Heart left ventricle (tissue), 16 donors: ENCODE results near the gene OR56A3. TPM values are rescaled to one million over a fixed set of nuclear protein-coding genes. Genes with fewer than 3 reads are reported as not detected.
A peak's percentile ranks its signal among the peaks of the same experiment; 100 is the strongest.

Source experiments
- ATAC-seq, 4 donors: fragments of 200-7000 bp; cut with Tn5 transposase; one replicate each; pipeline ENCODE4 v1.9.1; 2020 to 2022; ENCODE audit warnings: moderate library complexity in 4 of 4, mild to moderate bottlenecking in 3 of 4, moderate number of reproducible peaks in 1 of 4
- DNase-seq, 5 donors: peaks; one replicate each; pipeline ENCODE4 v3.0.0-alpha.2; 2020
- H3K27ac ChIP-seq, 12 donors: fragments of 200-600 bp; sonication (generic) in 4 of 12; one replicate each; pipeline versions ENCODE4 v1.5.0 to v1.8.0; 2016 to 2022; ENCODE audit warnings: mild to moderate bottlenecking in 2 of 12
- H3K27me3 ChIP-seq, 9 donors: fragments of 200-600 bp; sonication (generic) in 2 of 9; one replicate each; pipeline versions ENCODE4 v1.5.1 to v1.8.0; 2016 to 2022; ENCODE audit warnings: mild to moderate bottlenecking in 3 of 9
- H3K36me3 ChIP-seq, 9 donors: fragments of 200-600 bp; sonication (generic) in 2 of 9; one replicate each; pipeline versions ENCODE4 v1.5.0 to v1.8.0; 2018 to 2022; ENCODE audit warnings: mild to moderate bottlenecking in 2 of 9
- H3K4me1 ChIP-seq, 12 donors: fragments of 200-600 bp; sonication (generic) in 4 of 12; one replicate each; pipeline versions ENCODE4 v1.5.0 to v1.8.0; 2016 to 2022; ENCODE audit warnings: mild to moderate bottlenecking in 3 of 12
- H3K4me3 ChIP-seq, 12 donors: fragments of 200-600 bp; sonication (generic) in 4 of 12; one replicate each; pipeline versions ENCODE4 v1.5.0 to v1.8.0; 2017 to 2022; ENCODE audit warnings: mild to moderate bottlenecking in 9 of 12, moderate library complexity in 4 of 12
- H3K9me3 ChIP-seq, 12 donors: fragments of 200-600 bp; sonication (generic) in 4 of 12; one replicate each; pipeline versions ENCODE4 v1.5.0 to v1.8.0; 2016 to 2022; ENCODE audit warnings: mild to moderate bottlenecking in 1 of 12
- CTCF ChIP-seq, 12 donors: fragments of 200-600 bp; sonication (generic) in 4 of 12; IDR thresholded peaks; one replicate each; pipeline versions ENCODE4 v1.5.0 to v1.8.0; 2018 to 2022; ENCODE audit warnings: antibody characterized with exemption in 12 of 12, mild to moderate bottlenecking in 5 of 12
- POLR2A ChIP-seq, 2 donors: fragments of 450-650 bp; IDR thresholded peaks; one replicate each; pipeline ENCODE4 v1.6.1; 2017; ENCODE audit warnings: antibody characterized with exemption in 2 of 2, mild to moderate bottlenecking in 2 of 2, moderate library complexity in 2 of 2
- WGBS, 4 donors: extraction: QIAGEN DNeasy Blood & Tissue Kit in 2 of 4; methylation state at CpG; one replicate each; pipeline versions ENCODE4 v1.1.5 to v1.1.7; 2013 to 2018; 5-methylcytosine and 5-hydroxymethylcytosine counted together
- intact Hi-C, 10 donors: fragments of 100-400 bp; cut with DNase I; formaldehyde crosslinking; loops; one replicate each; pipeline versions ENCODE4 v1.11.1 to v1.14.2; 2022
- polyA plus RNA-seq, 2 donors: library from polyadenylated mRNA; stranded (reverse); fragments of 200-250 nt; gene quantifications; one replicate each; pipeline ENCODE4 v1.2.3, GENCODE V29; 2013
- total RNA-seq, 9 donors: library from RNA; depleted of rRNA in 2 of 9; stranded (reverse); fragments of >200 nt in 2 of 9; fragmentation: NEBNext Ultra II Directional in 3 of 9; extraction: Animal tissue kit (Norgen Biotek cat#: 25700) in 3 of 9; gene quantifications; one replicate each; pipeline versions ENCODE4 v1.1.0 to v1.2.4, GENCODE V29; 2016 to 2023
- donor health status: ischemic (EF 13 %, LVEDD 7.1; RV severe dilation, severe dysfunction).
- donor health status: healthy with polysubstance abuse.
- donor health status: DM: no; HTN: yes; CAD: no.
- donor health status: DM: no; HTN: no; CAD: no.
- donor health status: ischemic (EF 25% LVEDD 6.9; RV normal size, moderate dysfunction).
- donor health status: ischemic (EF 25% LVEDD 5.7; RV mildly dilated, moderate dysfunction).
- donor health status: healthy.
- donor health status: DM: yes; HTN: yes; CAD: no.
- donor health status: ischemic (EF 35%, LVEDD 5.7; RV mildly dilated, moderate dysfunction).
- donor health status: nonischemic (EF 11% LVEDD 7.7; RV severe dilation, severe dysfunction).
- donor health status: DM: yes; HTN: yes; CAD: no.
- donor health status: PGD.
- donor health status: ischemic (EF 29% LVEDD 5.4; RV normal size, mild dysfunction).
- donor health status: nonischemic (EF 23%, LVEDD 6.1; RV moderate dilation, normal function).

The OR56A3 gene
- total and polyA plus RNA-seq, 11 donors: not detected

- no peak overlapping the region for H3K4me3 ChIP-seq
- no peak for TF ChIP-seq CTCF (IDR thresholded peaks at IDR 0.05)
- no peak for TF ChIP-seq POLR2A (IDR thresholded peaks at IDR 0.05)
- peaks cover 0 to 7% (median 0%) of the 10 kb centered on the region in 12 donors for H3K9me3 ChIP-seq
- DNase-seq (no peak), ATAC-seq (no peak)
- no peaks in the 10 kb centered on the region for H3K4me1 ChIP-seq
- 91 to 94% (median 94%) methylated on average over 11 of the region's 11 CpGs for WGBS, 4 donors
- no peaks in the 10 kb centered on the region for H3K36me3 ChIP-seq
- H3K27me3 ChIP-seq: no peaks in the 10 kb centered on the region
- H3K27ac ChIP-seq: no peak overlapping the region
- intact Hi-C loops: no loop called here
Observed at GRCh38 chr11:5932671-5933070, 9.4 kb upstream of the OR56A3 start.

GRCh38 chr11:5933116-5933515 is 8.9 kb upstream of the OR56A3 start:
- DNase-seq (no peak), ATAC-seq (no peak)
- no peak for TF ChIP-seq CTCF (IDR thresholded peaks at IDR 0.05)
- WGBS, 4 donors: 77 to 91% (median 90%) methylated on average over 10 of the region's 10 CpGs
- Histone ChIP-seq H3K27ac (no peak overlapping the region), H3K9me3 (peaks cover 0 to 7% (median 0%) of the 10 kb centered on the region in 12 donors), H3K36me3 (no peaks in the 10 kb centered on the region), H3K4me1 (no peaks in the 10 kb centered on the region), H3K27me3 (no peaks in the 10 kb centered on the region), H3K4me3 (no peak overlapping the region)
- intact Hi-C loops: no loop called here

GRCh38 chr11:5937868-5938602 is 4.0 kb upstream of the OR56A3 start:
- Histone ChIP-seq H3K27me3 (no peaks in the 10 kb centered on the region), H3K4me3 (no peak overlapping the region), H3K27ac (no peak overlapping the region), H3K4me1 (no peaks in the 10 kb centered on the region), H3K36me3 (no peaks in the 10 kb centered on the region), H3K9me3 (no peaks in the 10 kb centered on the region)
- no peak for ATAC-seq
- DNase-seq: no peak
- intact Hi-C loops: no loop called here
- 86 to 92% (median 90%) methylated on average over 39 of the region's 39 CpGs for WGBS, 4 donors
- TF ChIP-seq CTCF (IDR thresholded peaks at IDR 0.05) (no peak), POLR2A (IDR thresholded peaks at IDR 0.05) (no peak)

- Histone ChIP-seq H3K27ac (no peak overlapping the region), H3K36me3 (no peaks in the 10 kb centered on the region), H3K27me3 (no peaks in the 10 kb centered on the region), H3K9me3 (no peaks in the 10 kb centered on the region), H3K4me3 (no peak overlapping the region), H3K4me1 (no peaks in the 10 kb centered on the region)
- peak in 1 of 5 donors; percentile 44 for DNase-seq
- intact Hi-C loops: no loop called here
- no peak for ATAC-seq
- 64 to 87% (median 76%) methylated on average over 20 to 21 of the region's 21 CpGs for WGBS, 4 donors
- TF ChIP-seq CTCF (IDR thresholded peaks at IDR 0.05): no peak
- no peak for TF ChIP-seq POLR2A (IDR thresholded peaks at IDR 0.05)
Observed at GRCh38 chr11:5938603-5938965, 3.5 kb upstream of the OR56A3 start.
